Lower leg skin (tissue), 3 donors: Measurements from ENCODE around the gene DIP2C.

Experiments used
- CTCF ChIP-seq, 3 donors: fragments of 450-650 bp; IDR thresholded peaks; one replicate each; pipeline ENCODE4 v1.5.1; 2016; ENCODE audit warnings: antibody characterized with exemption in 3 of 3, mild to moderate bottlenecking in 3 of 3, moderate library complexity in 2 of 3
- POLR2A ChIP-seq, 2 donors: fragments of 450-650 bp; IDR thresholded peaks; one replicate each; pipeline ENCODE4 v1.6.1; 2016 to 2017; ENCODE audit warnings: antibody characterized with exemption in 2 of 2, mild to moderate bottlenecking in 1 of 2, moderate library complexity in 1 of 2

DNA sequence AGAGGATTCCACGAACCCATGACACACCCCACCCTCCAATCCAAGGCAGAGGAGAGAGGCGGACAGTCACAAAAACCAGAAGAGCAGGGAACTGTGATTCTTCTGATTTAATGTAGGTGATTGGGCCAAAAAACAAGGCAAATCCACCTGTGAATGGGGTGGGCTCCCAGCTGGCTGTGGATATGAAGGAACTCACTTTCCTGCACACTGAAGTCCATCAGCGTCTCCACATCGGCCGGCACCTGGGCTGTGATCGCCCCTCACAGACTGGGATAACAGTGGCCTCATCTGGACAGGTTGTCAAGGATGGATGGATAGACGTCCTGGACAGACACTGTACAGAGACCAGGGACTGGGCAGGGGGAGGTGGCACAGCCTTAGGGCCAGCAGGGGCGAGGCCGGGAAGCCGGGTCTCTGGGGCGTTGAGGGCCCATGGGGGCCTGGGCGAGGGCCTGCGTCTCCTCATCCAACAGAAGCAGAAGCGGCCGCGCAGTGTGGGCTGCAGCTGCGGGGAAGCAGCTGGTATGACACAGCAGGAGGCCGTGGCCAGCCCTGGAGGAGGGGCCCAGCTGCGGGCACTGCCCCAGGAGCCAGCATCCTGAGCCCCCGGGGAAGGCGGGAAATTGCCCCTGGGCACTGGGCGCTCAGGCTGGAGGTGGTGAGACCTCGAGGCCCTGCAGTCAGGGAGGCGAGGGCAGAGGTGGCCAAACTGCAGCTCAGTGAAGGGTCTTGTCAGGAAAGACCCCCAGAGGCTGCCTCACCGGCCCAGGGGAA is 54.2 kb downstream of the DIP2C start:
- TF ChIP-seq CTCF (IDR thresholded peaks at IDR 0.05) (no peak), POLR2A (IDR thresholded peaks at IDR 0.05) (no peak)
